HFF-Myc (cell line): ENCODE data around the gene MYL11.

Experiments
- DNase-seq: peaks from one replicate; pipeline ENCODE4 v3.0.0-alpha.2; 2011; ENCODE audit warnings: low read depth; ENCODE audit errors: extremely low read depth
- H3K4me3 ChIP-seq: replicated peaks from 2 replicates; pipeline ENCODE4 v1.5.1; 2011; ENCODE audit warnings: low read depth, mild to moderate bottlenecking, control low read depth, low read length
- TF ChIP-seq, protein P1 (sequence below): IDR thresholded peaks from 2 replicates; pipeline ENCODE4 v1.5.1; 2012; ENCODE audit warnings: mild to moderate bottlenecking, low read depth, low read length, control low read depth; ENCODE audit errors: missing control alignments

Gene MYL11

GRCh38 chr16:30359871-30360170, 14.8 kb upstream of the MYL11 start:
- TF ChIP-seq, protein P1, sequence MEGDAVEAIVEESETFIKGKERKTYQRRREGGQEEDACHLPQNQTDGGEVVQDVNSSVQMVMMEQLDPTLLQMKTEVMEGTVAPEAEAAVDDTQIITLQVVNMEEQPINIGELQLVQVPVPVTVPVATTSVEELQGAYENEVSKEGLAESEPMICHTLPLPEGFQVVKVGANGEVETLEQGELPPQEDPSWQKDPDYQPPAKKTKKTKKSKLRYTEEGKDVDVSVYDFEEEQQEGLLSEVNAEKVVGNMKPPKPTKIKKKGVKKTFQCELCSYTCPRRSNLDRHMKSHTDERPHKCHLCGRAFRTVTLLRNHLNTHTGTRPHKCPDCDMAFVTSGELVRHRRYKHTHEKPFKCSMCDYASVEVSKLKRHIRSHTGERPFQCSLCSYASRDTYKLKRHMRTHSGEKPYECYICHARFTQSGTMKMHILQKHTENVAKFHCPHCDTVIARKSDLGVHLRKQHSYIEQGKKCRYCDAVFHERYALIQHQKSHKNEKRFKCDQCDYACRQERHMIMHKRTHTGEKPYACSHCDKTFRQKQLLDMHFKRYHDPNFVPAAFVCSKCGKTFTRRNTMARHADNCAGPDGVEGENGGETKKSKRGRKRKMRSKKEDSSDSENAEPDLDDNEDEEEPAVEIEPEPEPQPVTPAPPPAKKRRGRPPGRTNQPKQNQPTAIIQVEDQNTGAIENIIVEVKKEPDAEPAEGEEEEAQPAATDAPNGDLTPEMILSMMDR, result no peak
- no peak overlapping the region for H3K4me3 ChIP-seq
- no peak for DNase-seq

DNA sequence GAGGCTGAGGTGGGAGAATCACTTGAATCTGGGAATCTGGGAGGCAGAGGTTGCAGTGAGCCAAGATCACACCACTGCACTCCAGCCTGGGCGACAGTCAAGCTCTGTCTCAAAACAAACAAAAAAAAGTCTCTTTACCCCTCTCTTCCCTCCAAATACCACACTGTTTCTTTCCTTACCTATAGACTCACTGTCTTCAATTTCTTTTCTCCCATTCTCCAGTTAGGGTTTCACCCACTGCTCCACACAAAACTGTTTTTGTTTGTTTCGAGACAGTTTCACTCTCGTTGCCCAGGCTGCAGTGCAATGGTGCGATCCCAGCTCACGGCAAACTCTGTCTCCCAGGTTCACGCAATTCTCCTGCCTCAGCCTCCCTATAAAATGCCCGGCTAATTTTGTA, 13.4 kb upstream of the MYL11 start:
- TF ChIP-seq, protein P1, result no peak
- DNase-seq, result no peak
- no peak overlapping the region for H3K4me3 ChIP-seq

GRCh38 chr16:30365200-30365599, 9.4 kb upstream of the MYL11 start:
- TF ChIP-seq, protein P1, result no peak
- no peak overlapping the region for H3K4me3 ChIP-seq
- no peak for DNase-seq

DNA sequence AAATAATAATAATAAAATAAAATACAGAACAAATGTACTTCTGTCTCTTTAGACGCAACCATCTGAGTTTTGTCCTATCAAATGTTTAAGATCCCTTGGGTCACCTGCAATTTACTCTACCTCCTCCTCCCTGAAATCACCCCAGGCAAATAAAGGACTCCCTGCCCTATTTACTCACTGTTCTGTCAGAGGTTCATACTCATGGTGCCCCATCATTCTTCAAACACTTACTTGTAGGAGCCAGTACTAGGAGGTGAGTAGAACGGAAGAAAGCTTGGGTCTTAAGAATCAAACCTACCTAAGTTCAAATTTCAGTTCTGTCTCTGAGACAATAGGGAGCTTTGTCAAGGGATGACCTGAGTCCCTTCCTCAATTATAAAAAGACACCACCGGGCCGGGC, 8.1 kb upstream of the MYL11 start:
- no peak for DNase-seq
- no peak overlapping the region for H3K4me3 ChIP-seq
- TF ChIP-seq, protein P1, result no peak

DNA sequence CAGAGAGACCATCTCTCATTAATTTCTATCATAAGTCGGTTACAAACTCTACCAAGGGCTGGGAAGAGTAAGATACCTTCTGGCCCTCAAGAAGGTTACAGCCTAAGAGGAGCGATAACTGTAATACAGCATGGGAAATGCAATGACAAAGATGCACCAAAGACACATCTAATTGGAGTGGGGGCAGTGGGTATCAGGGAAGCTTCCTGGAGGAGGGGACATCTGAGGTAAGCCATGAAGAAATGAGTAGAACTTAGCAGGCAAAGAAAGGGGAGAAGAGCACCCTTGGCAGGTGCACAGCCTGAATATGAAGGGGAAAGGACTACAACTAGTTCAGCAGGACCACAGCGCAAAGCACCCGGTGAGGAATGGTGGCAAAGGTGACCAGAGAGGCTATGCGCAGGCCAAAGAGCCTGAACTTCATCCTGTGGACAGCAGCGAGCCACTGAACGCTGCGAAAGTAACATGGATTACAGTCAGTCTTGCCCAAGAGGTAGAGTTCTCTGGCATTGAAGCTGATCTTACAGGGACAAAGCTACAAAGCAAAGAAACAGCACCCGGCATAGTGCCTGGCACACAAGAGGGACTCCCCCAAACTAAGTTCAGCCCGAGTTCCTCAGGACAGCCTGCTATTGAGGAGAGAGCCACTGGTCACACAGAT, 7.1 kb upstream of the MYL11 start:
- TF ChIP-seq, protein P1, result no peak
- H3K4me3 ChIP-seq, result peak overlapping the region; percentile 88
- no peak for DNase-seq

- DNase-seq, result no peak
- TF ChIP-seq, protein P1, result no peak
- peak overlapping the region; percentile 88 for H3K4me3 ChIP-seq
Observed at GRCh38 chr16:30368122-30368791, 6.3 kb upstream of the MYL11 start.

DNA sequence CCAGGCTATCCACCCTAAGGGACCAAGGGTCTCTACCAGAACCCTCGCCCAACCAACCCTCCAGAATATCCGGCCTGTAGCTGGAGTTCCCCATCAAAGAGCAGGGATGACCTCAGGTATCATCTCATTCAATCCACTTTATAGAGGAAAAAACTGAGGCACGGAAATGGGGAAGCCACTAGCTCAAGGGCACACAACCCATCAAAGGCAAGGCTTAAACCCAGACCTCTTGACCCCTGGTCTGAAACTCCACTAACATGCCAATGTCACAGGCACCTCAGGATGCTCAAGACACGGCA, 5.9 kb upstream of the MYL11 start:
- no peak for DNase-seq
- TF ChIP-seq, protein P1, result no peak
- H3K4me3 ChIP-seq, result peak overlapping the region; percentile 88
